BLaER1 (cell line): ENCODE measurements around the gene GPR39.
"Not testable (repeated sequence)": the region's sequence is repeated elsewhere in the genome, so short reads cannot be mapped to it uniquely, and the experiment has no call there.

Source experiments
- H3K27ac ChIP-seq: shearing (Covaris generic); formaldehyde crosslinking; 2 replicates; pipeline ENCODE4 v1.8.1; 2022
- H3K27me3 ChIP-seq: shearing (Covaris generic); formaldehyde crosslinking; 2 replicates; pipeline ENCODE4 v1.8.1; 2022
- H3K36me3 ChIP-seq: shearing (Covaris generic); formaldehyde crosslinking; 2 replicates; pipeline ENCODE4 v1.8.1; 2022
- H3K4me1 ChIP-seq: shearing (Covaris generic); formaldehyde crosslinking; 2 replicates; pipeline ENCODE4 v1.8.1; 2022
- H3K4me2 ChIP-seq: shearing (Covaris generic); formaldehyde crosslinking; 2 replicates; pipeline ENCODE4 v1.8.1; 2022
- H3K4me3 ChIP-seq: shearing (Covaris generic); formaldehyde crosslinking; 2 replicates; pipeline ENCODE4 v1.8.1; 2022
- H3K9ac ChIP-seq: shearing (Covaris generic); formaldehyde crosslinking; 2 replicates; pipeline ENCODE4 v1.8.1; 2022
- H3K9me3 ChIP-seq: shearing (Covaris generic); formaldehyde crosslinking; 2 replicates; pipeline ENCODE4 v1.8.1; 2022
- H4K20me1 ChIP-seq: shearing (Covaris generic); formaldehyde crosslinking; 2 replicates; pipeline ENCODE4 v1.8.1; 2022
- Cebpa-rat ChIP-seq: shearing (Covaris generic); IDR thresholded peaks from 2 replicates; pipeline ENCODE4 v1.8.1; 2022

The GPR39 gene

GRCh38 chr2:132517386-132517785 is 100.8 kb downstream of the GPR39 start:
- Histone ChIP-seq H3K9me3 (no peaks in the 10 kb centered on the region), H3K36me3 (no peaks in the 10 kb centered on the region), H3K9ac (no peak overlapping the region), H3K4me3 (no peak overlapping the region), H3K27ac (no peak overlapping the region), H3K27me3 (no peaks in the 10 kb centered on the region), H3K4me1 (no peaks in the 10 kb centered on the region), H3K4me2 (no peak overlapping the region), H4K20me1 (no peaks in the 10 kb centered on the region)
- no peak for TF ChIP-seq Cebpa-rat

GRCh38 chr2:132518302-132518701 is 101.7 kb downstream of the GPR39 start:
- Histone ChIP-seq H3K4me2 (no peak overlapping the region), H3K36me3 (no peaks in the 10 kb centered on the region), H3K9me3 (no peaks in the 10 kb centered on the region), H3K4me3 (no peak overlapping the region), H3K9ac (no peak overlapping the region), H4K20me1 (no peaks in the 10 kb centered on the region), H3K4me1 (no peaks in the 10 kb centered on the region), H3K27me3 (no peaks in the 10 kb centered on the region), H3K27ac (no peak overlapping the region)
- no peak for TF ChIP-seq Cebpa-rat

GRCh38 chr2:132519566-132519965 is 103.0 kb downstream of the GPR39 start:
- no peak overlapping the region for H3K4me2 ChIP-seq
- H3K4me3 ChIP-seq = no peak overlapping the region
- no peaks in the 10 kb centered on the region for H3K36me3 ChIP-seq
- TF ChIP-seq Cebpa-rat = no peak
- no peaks in the 10 kb centered on the region for H3K9me3 ChIP-seq
- H3K27ac ChIP-seq = no peak overlapping the region
- no peaks in the 10 kb centered on the region for H3K4me1 ChIP-seq
- no peak overlapping the region for H3K9ac ChIP-seq
- H3K27me3 ChIP-seq = no peaks in the 10 kb centered on the region
- no peaks in the 10 kb centered on the region for H4K20me1 ChIP-seq

GRCh38 chr2:132521341-132521740 is 104.7 kb downstream of the GPR39 start:
- no peak overlapping the region for H3K4me2 ChIP-seq
- H3K36me3 ChIP-seq = no peaks in the 10 kb centered on the region
- no peaks in the 10 kb centered on the region for H3K9me3 ChIP-seq
- no peaks in the 10 kb centered on the region for H4K20me1 ChIP-seq
- TF ChIP-seq Cebpa-rat = no peak
- no peaks in the 10 kb centered on the region for H3K27me3 ChIP-seq
- no peaks in the 10 kb centered on the region for H3K4me1 ChIP-seq
- no peak overlapping the region for H3K4me3 ChIP-seq
- no peak overlapping the region for H3K27ac ChIP-seq
- no peak overlapping the region for H3K9ac ChIP-seq

- Histone ChIP-seq H3K36me3 (no peaks in the 10 kb centered on the region), H4K20me1 (no peaks in the 10 kb centered on the region), H3K27me3 (no peaks in the 10 kb centered on the region), H3K4me1 (no peaks in the 10 kb centered on the region), H3K9me3 (no peaks in the 10 kb centered on the region), H3K4me2 (no peak overlapping the region), H3K9ac (no peak overlapping the region), H3K27ac (no peak overlapping the region), H3K4me3 (no peak overlapping the region)
- no peak for TF ChIP-seq Cebpa-rat
Measured at GRCh38 chr2:132522901-132523300, 106.3 kb downstream of the GPR39 start.

GRCh38 chr2:132537061-132537460 is 120.5 kb downstream of the GPR39 start:
- H3K4me2 ChIP-seq, H3K4me1 ChIP-seq, H3K9me3 ChIP-seq, H3K36me3 ChIP-seq, H3K9ac ChIP-seq, H3K4me3 ChIP-seq, H4K20me1 ChIP-seq, H3K27ac ChIP-seq, H3K27me3 ChIP-seq: not testable (repeated sequence)

- no peak overlapping the region for H3K4me3 ChIP-seq
- no peaks in the 10 kb centered on the region for H3K36me3 ChIP-seq
- no peak for TF ChIP-seq Cebpa-rat
- H3K27me3 ChIP-seq = no peaks in the 10 kb centered on the region
- no peaks in the 10 kb centered on the region for H4K20me1 ChIP-seq
- H3K27ac ChIP-seq = no peak overlapping the region
- H3K4me2 ChIP-seq = no peak overlapping the region
- H3K9ac ChIP-seq = no peak overlapping the region
- H3K4me1 ChIP-seq = no peaks in the 10 kb centered on the region
- H3K9me3 ChIP-seq = peaks cover 19% of the 10 kb centered on the region
Measured at GRCh38 chr2:132538331-132538855, 121.8 kb downstream of the GPR39 start.

- Histone ChIP-seq H3K4me2 (no peak overlapping the region), H3K4me3 (no peak overlapping the region), H4K20me1 (no peaks in the 10 kb centered on the region), H3K4me1 (no peaks in the 10 kb centered on the region), H3K27me3 (no peaks in the 10 kb centered on the region), H3K9ac (no peak overlapping the region), H3K36me3 (no peaks in the 10 kb centered on the region), H3K27ac (no peak overlapping the region), H3K9me3 (peaks cover 37% of the 10 kb centered on the region)
- no peak for TF ChIP-seq Cebpa-rat
Measured at GRCh38 chr2:132540166-132540565, 123.6 kb downstream of the GPR39 start.

GRCh38 chr2:132542953-132543569 is 126.5 kb downstream of the GPR39 start:
- TF ChIP-seq Cebpa-rat = no peak
- Histone ChIP-seq H4K20me1 (no peaks in the 10 kb centered on the region), H3K4me3 (no peak overlapping the region), H3K9me3 (peaks cover 38% of the 10 kb centered on the region), H3K4me1 (no peaks in the 10 kb centered on the region), H3K9ac (no peak overlapping the region), H3K4me2 (no peak overlapping the region), H3K27me3 (no peaks in the 10 kb centered on the region), H3K36me3 (no peaks in the 10 kb centered on the region), H3K27ac (no peak overlapping the region)

- H3K9me3 ChIP-seq = peaks cover 38% of the 10 kb centered on the region
- no peaks in the 10 kb centered on the region for H3K36me3 ChIP-seq
- TF ChIP-seq Cebpa-rat = no peak
- no peak overlapping the region for H3K27ac ChIP-seq
- H3K4me3 ChIP-seq = no peak overlapping the region
- no peak overlapping the region for H3K4me2 ChIP-seq
- no peak overlapping the region for H3K9ac ChIP-seq
- H4K20me1 ChIP-seq = no peaks in the 10 kb centered on the region
- no peaks in the 10 kb centered on the region for H3K27me3 ChIP-seq
- no peaks in the 10 kb centered on the region for H3K4me1 ChIP-seq
Measured at GRCh38 chr2:132544006-132544630, 127.5 kb downstream of the GPR39 start.
